HL-60 (cell line): ENCODE measurements around the gene ANKAR.

Source experiments
- DNase-seq, 2 experiments: peaks; one replicate each; pipeline ENCODE4 v3.0.0-alpha.2; 2010 to 2020; ENCODE audit warnings: low read depth in 1 of 2, low spot score in 1 of 2
- H3K27ac ChIP-seq: fragments of 250-450 bp; sonication (Bioruptor Pico); replicated peaks from 2 replicates; pipeline ENCODE4 v1.5.1; 2020; ENCODE audit warnings: mild to moderate bottlenecking, moderate library complexity
- H3K27me3 ChIP-seq: fragments of 250-450 bp; sonication (Bioruptor Pico); 2 replicates; pipeline ENCODE4 v1.5.1; 2021; ENCODE audit warnings: mild to moderate bottlenecking, moderate library complexity; ENCODE audit not compliant: insufficient read depth, poor library complexity, severe bottlenecking
- H3K4me3 ChIP-seq: replicated peaks from 2 replicates; pipeline ENCODE4 v1.5.1; 2011; ENCODE audit warnings: mild to moderate bottlenecking, control low read depth, low read length; ENCODE audit not compliant: insufficient read depth
- GABPA ChIP-seq: IDR thresholded peaks from 2 replicates; pipeline ENCODE4 v1.6.1; 2012; ENCODE audit warnings: low read depth
- POLR2AphosphoS5 ChIP-seq: IDR thresholded peaks from 2 replicates; pipeline ENCODE4 v1.6.1; 2012; ENCODE audit warnings: low read depth
- SPI1 ChIP-seq: IDR thresholded peaks from 2 replicates; pipeline ENCODE4 v1.6.1; 2012; ENCODE audit warnings: low read depth, mild to moderate bottlenecking, borderline replicate concordance
- TF ChIP-seq, protein P1 (sequence below): IDR thresholded peaks from one replicate; pipeline ENCODE4 v1.5.1; 2011; ENCODE audit warnings: low read length, control low read depth, inconsistent platforms; ENCODE audit not compliant: insufficient read depth
- TF ChIP-seq, protein P2 (sequence below): IDR thresholded peaks from 2 replicates; pipeline ENCODE4 v1.6.1; 2012; ENCODE audit warnings: low read depth; ENCODE audit not compliant: insufficient replicate concordance

ANKAR gene

GRCh38 chr2:189641590-189641989 is 32.9 kb upstream of the ANKAR start:
- H3K4me3 ChIP-seq, result no peak overlapping the region
- no peak for DNase-seq
- no peaks in the 10 kb centered on the region for H3K27me3 ChIP-seq
- H3K27ac ChIP-seq, result no peak overlapping the region
- TF ChIP-seq SPI1 (no peak), GABPA (no peak), POLR2AphosphoS5 (no peak)
- TF ChIP-seq, protein P1, sequence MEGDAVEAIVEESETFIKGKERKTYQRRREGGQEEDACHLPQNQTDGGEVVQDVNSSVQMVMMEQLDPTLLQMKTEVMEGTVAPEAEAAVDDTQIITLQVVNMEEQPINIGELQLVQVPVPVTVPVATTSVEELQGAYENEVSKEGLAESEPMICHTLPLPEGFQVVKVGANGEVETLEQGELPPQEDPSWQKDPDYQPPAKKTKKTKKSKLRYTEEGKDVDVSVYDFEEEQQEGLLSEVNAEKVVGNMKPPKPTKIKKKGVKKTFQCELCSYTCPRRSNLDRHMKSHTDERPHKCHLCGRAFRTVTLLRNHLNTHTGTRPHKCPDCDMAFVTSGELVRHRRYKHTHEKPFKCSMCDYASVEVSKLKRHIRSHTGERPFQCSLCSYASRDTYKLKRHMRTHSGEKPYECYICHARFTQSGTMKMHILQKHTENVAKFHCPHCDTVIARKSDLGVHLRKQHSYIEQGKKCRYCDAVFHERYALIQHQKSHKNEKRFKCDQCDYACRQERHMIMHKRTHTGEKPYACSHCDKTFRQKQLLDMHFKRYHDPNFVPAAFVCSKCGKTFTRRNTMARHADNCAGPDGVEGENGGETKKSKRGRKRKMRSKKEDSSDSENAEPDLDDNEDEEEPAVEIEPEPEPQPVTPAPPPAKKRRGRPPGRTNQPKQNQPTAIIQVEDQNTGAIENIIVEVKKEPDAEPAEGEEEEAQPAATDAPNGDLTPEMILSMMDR, result no peak
- TF ChIP-seq, protein P2, sequence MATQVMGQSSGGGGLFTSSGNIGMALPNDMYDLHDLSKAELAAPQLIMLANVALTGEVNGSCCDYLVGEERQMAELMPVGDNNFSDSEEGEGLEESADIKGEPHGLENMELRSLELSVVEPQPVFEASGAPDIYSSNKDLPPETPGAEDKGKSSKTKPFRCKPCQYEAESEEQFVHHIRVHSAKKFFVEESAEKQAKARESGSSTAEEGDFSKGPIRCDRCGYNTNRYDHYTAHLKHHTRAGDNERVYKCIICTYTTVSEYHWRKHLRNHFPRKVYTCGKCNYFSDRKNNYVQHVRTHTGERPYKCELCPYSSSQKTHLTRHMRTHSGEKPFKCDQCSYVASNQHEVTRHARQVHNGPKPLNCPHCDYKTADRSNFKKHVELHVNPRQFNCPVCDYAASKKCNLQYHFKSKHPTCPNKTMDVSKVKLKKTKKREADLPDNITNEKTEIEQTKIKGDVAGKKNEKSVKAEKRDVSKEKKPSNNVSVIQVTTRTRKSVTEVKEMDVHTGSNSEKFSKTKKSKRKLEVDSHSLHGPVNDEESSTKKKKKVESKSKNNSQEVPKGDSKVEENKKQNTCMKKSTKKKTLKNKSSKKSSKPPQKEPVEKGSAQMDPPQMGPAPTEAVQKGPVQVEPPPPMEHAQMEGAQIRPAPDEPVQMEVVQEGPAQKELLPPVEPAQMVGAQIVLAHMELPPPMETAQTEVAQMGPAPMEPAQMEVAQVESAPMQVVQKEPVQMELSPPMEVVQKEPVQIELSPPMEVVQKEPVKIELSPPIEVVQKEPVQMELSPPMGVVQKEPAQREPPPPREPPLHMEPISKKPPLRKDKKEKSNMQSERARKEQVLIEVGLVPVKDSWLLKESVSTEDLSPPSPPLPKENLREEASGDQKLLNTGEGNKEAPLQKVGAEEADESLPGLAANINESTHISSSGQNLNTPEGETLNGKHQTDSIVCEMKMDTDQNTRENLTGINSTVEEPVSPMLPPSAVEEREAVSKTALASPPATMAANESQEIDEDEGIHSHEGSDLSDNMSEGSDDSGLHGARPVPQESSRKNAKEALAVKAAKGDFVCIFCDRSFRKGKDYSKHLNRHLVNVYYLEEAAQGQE, result no peak

- DNase-seq, result no peak
- Histone ChIP-seq H3K27me3 (no peaks in the 10 kb centered on the region), H3K4me3 (no peak overlapping the region), H3K27ac (no peak overlapping the region)
- TF ChIP-seq, protein P1, result no peak
- no peak for TF ChIP-seq POLR2AphosphoS5
- TF ChIP-seq SPI1, result no peak
- no peak for TF ChIP-seq GABPA
- TF ChIP-seq, protein P2, result no peak
These were observed 27.9 kb upstream of the ANKAR start for GRCh38 chr2:189646521-189646920.

- Histone ChIP-seq H3K4me3 (no peak overlapping the region), H3K27ac (no peak overlapping the region), H3K27me3 (no peaks in the 10 kb centered on the region)
- TF ChIP-seq POLR2AphosphoS5 (no peak), SPI1 (no peak), GABPA (no peak)
- TF ChIP-seq, protein P2, result no peak
- TF ChIP-seq, protein P1, result no peak
- DNase-seq, result no peak
These were observed 25.5 kb upstream of the ANKAR start for GRCh38 chr2:189648846-189649509.
